DMS79 treated with DMSO at 0.1 percent for 48 hours (cell line): ENCODE results near the gene ALB.

Experiments
- DNase-seq: peaks from one replicate; lab custom pipeline; 2025; lab: John Stamatoyannopoulos, UW

Gene ALB

GRCh38 chr4:73451981-73452747 lies 48.1 kb downstream of the ALB start:
- DNase-seq = no peak

- no peak for DNase-seq
These were observed 49.0 kb downstream of the ALB start for GRCh38 chr4:73452953-73453700.

GRCh38 chr4:73453701-73454005 lies 49.6 kb downstream of the ALB start:
- no peak for DNase-seq

- no peak for DNase-seq
These were observed 50.8 kb downstream of the ALB start for GRCh38 chr4:73454920-73455319.

GRCh38 chr4:73456177-73457022 lies 52.3 kb downstream of the ALB start:
- no peak for DNase-seq

- no peak for DNase-seq
These were observed 54.3 kb downstream of the ALB start for GRCh38 chr4:73458184-73459047.

GRCh38 chr4:73459048-73459421 lies 54.9 kb downstream of the ALB start:
- no peak for DNase-seq

GRCh38 chr4:73460913-73461522 lies 56.9 kb downstream of the ALB start:
- no peak for DNase-seq

- DNase-seq = no peak
These were observed 64.1 kb downstream of the ALB start for GRCh38 chr4:73468170-73468569.

GRCh38 chr4:73470728-73471127 lies 66.6 kb downstream of the ALB start:
- DNase-seq = no peak
